NB4 (cell line): ENCODE data around the gene XPNPEP1.

Experiments used
- DNase-seq: peaks from one replicate; pipeline ENCODE4 v3.0.0; 2010; ENCODE audit warnings: low read depth
- H3K4me3 ChIP-seq: one replicate; pipeline ENCODE4 v1.5.1; 2011; ENCODE audit warnings: mild to moderate bottlenecking, low read depth, low read length, moderate library complexity
- MYC ChIP-seq: IDR thresholded peaks from 2 replicates; pipeline ENCODE4 v1.6.1; 2011; ENCODE audit warnings: low read depth, low read length
- POLR2A ChIP-seq: IDR thresholded peaks from 2 replicates; pipeline ENCODE4 v1.6.1; 2011; ENCODE audit warnings: mild to moderate bottlenecking; ENCODE audit not compliant: insufficient read length; ENCODE audit errors: extremely low read depth
- TF ChIP-seq, protein P1 (sequence below): IDR thresholded peaks from 2 replicates; pipeline ENCODE4 v1.6.1; 2011; ENCODE audit warnings: low read depth, low read length
- TF ChIP-seq, protein P2 (sequence below): IDR thresholded peaks from one replicate; pipeline ENCODE4 v1.5.1; 2012; ENCODE audit warnings: low read depth, low read length

Gene XPNPEP1

DNA sequence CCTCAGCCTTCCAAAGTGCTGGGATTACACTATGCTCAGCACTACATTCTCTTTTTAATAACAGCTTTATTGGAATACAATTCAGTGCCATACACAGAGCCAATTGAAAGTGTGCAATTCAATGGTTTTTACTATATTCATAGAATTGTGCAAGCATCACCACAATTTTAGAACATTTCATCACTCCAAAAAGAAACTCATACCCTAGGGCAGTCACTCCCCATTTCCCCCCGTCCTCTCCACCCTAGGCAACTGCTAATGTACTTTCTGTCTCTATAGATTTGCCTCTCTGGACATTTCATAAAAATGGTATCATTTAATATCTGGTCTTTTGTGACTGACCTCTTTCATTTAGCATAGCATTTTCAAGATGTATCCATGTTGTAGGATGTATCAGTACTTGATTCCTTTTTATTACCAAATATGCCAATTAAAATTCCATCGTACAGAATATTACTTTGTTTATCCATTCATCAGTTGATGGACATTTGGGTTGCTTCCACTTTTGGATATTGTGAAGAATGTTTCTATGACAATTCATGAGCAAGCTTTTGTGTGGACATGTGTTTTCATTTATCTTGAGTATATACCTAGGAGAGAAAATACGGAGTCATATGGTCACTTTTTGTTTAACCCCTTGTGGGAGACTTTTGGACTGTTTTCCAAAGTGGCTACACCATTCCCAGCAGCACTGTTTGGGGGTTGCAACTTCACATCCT, 6.3 kb upstream of the XPNPEP1 start:
- DNase-seq, result peak; percentile 74
- H3K4me3 ChIP-seq, result no peak overlapping the region
- TF ChIP-seq, protein P1, sequence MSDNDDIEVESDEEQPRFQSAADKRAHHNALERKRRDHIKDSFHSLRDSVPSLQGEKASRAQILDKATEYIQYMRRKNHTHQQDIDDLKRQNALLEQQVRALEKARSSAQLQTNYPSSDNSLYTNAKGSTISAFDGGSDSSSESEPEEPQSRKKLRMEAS, result no peak
- TF ChIP-seq, protein P2, sequence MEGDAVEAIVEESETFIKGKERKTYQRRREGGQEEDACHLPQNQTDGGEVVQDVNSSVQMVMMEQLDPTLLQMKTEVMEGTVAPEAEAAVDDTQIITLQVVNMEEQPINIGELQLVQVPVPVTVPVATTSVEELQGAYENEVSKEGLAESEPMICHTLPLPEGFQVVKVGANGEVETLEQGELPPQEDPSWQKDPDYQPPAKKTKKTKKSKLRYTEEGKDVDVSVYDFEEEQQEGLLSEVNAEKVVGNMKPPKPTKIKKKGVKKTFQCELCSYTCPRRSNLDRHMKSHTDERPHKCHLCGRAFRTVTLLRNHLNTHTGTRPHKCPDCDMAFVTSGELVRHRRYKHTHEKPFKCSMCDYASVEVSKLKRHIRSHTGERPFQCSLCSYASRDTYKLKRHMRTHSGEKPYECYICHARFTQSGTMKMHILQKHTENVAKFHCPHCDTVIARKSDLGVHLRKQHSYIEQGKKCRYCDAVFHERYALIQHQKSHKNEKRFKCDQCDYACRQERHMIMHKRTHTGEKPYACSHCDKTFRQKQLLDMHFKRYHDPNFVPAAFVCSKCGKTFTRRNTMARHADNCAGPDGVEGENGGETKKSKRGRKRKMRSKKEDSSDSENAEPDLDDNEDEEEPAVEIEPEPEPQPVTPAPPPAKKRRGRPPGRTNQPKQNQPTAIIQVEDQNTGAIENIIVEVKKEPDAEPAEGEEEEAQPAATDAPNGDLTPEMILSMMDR, result no peak
- no peak for TF ChIP-seq POLR2A
- TF ChIP-seq MYC, result no peak

DNA sequence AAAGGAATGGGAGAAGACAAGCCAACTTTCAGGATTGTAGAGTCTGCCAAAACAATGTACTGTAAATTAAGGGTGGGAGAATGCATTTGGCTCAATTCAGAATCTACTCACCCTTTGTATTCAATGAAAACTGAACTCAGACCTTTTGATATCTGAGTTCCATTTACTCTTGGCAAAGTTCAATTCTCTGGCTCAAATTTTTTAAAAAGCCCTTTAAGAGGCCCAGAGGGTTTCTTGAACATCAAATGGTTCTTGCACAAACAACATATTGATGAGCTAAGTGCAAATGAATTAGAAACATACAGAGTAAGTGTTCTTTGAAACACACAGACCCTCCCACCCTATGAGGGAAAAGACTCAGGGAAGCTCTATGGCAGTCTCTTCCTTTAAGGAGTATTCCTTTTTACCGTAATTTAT, 5.2 kb upstream of the XPNPEP1 start:
- TF ChIP-seq POLR2A (no peak), MYC (no peak)
- TF ChIP-seq, protein P2, result no peak
- TF ChIP-seq, protein P1, result no peak
- H3K4me3 ChIP-seq, result no peak overlapping the region
- no peak for DNase-seq

- no peak for DNase-seq
- TF ChIP-seq, protein P1, result no peak
- no peak for TF ChIP-seq POLR2A
- TF ChIP-seq MYC, result no peak
- TF ChIP-seq, protein P2, result no peak
- no peak overlapping the region for H3K4me3 ChIP-seq
Measured at GRCh38 chr10:109926825-109927224, 3.5 kb upstream of the XPNPEP1 start.

- TF ChIP-seq, protein P2, result no peak
- TF ChIP-seq POLR2A, result no peak
- TF ChIP-seq, protein P1, result no peak
- no peak for TF ChIP-seq MYC
- no peak for DNase-seq
- H3K4me3 ChIP-seq, result no peak overlapping the region
Measured at GRCh38 chr10:109926061-109926745, 2.9 kb upstream of the XPNPEP1 start.

- TF ChIP-seq, protein P1, result no peak
- TF ChIP-seq MYC (no peak), POLR2A (no peak)
- TF ChIP-seq, protein P2, result no peak
- H3K4me3 ChIP-seq, result no peak overlapping the region
- no peak for DNase-seq
Measured at GRCh38 chr10:109924967-109925620, 1.8 kb upstream of the XPNPEP1 start.
